NCI-H1417 (cell line): ENCODE measurements around the gene CDA.
A peak's percentile ranks its signal among the peaks of the same experiment; 100 is the strongest.

Experiments used
- DNase-seq, 3 experiments: peaks; one replicate each; lab custom pipeline; 2025; lab: John Stamatoyannopoulos, UW

CDA gene

DNA sequence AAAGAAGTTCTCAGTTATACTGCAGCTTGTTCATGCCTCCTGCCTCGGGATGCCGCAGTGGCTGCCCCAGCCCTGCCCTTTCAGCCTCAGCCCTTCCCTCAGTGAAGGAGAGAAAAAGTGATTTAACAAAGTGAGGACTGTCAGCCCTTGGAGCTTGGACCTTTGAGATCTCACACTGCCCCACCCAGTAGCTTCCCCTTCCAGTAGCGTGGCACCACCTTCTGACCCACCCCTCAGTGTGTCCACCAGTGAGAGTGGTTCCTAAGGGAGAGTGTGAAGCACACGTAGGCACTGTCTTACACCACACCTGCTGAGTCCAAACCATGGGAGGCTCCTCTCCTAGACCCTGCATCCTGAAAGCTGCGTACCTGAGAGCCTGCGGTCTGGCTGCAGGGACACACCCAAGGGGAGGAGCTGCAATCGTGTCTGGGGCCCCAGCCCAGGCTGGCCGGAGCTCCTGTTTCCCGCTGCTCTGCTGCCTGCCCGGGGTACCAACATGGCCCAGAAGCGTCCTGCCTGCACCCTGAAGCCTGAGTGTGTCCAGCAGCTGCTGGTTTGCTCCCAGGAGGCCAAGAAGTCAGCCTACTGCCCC, at the start of gene CDA:
Gene CDA (plus strand): TSS at position 464 of the 592 bp plus-strand sequence. CDS start 33 bp downstream, at position 497.
- DNase-seq = no peak

DNA sequence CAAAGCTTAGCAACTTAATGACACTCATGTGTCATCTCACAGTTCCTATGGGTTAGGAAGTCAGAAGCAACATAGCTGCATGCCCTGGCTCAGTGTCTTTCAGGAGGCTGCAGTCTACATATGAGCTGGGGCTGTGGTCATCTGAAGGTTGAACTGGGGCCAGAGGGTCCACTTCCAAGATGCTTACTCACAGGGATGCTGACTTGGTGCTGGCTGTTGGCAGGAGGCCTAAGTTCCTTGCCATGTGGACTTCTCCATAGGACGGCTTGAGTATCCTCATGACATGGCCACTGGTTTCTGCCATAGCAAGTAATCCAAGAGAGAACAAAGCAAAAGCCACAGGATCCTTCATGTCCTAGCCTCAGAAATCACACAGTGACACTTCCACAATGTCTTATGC, 48.6 kb upstream of the CDA start:
- DNase-seq = no peak

DNA sequence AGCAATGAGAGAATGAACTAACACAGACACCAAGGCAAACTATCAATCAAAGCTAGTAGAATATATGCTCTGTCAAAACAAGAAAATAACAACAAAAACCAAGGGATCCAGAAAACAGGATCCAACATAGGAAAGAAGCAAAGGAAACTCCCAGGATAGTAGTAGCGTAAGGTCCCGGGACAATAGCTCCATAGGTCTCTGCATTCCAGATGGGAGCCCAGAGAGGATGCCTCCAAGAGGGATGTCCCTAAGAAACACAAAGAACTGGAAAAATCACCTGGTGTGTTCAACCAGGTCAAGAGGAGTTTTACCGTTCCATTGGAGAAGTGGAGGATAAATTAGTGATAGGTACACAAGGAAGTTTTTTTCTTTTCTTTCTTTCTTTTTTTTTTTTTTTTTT, 42.3 kb upstream of the CDA start:
- no peak for DNase-seq

DNA sequence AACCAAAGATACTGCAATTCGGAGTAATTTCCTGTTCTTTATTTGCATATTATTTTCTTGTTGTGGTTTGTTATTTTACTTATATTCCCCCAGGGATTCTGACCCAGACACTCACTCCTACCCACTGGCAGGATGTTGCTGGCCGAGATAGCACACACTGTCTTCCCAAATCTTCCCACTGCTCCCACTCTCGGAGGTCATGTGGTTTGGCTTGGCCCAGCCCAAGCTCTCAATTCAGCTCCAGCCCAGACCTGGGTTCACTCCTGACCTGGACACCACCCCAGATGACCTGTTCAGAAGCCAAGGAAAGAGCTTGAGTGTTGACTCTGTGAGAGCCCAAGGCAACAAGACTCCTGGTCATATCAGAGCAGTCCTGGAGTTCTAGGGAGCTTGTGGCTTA, 37.7 kb upstream of the CDA start:
- DNase-seq = no peak

DNA sequence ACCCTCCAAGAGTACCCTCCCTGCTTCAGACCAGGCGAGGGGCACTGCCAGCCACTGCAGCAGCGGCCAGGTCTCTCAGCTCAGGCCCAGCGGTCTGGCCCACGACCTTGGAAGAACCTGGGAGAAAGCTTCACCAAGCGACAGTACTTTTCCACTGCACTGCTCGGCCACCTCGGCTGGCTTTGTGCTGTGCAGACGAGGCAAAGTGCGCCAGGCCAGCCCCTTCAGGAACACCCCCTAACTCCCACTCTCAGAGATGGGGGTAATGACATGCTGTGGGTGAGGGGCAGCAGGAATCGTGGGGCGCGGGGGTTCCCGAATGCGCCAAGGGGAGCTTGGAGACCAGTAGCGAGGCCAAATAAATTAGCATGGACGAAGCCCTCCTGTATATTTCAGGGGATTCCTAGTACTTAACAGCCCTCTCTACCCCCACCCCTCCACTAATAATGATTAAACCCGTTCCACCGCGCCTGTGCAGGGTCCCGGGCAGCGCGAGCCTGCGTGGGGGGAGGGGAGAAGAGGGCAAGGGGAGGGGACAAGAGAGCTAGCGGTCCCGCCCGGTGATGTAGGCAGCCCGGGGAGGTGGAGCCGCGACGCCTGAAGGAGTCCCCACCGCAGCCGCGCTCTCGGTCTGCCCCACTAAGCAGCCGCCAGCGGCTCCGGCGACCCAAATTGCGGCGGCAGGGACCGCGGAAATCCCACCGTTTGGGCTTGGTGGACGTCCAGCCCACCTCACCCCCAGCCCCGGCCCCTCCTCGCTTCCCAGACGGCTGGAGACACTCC, 36.8 kb upstream of the CDA start, which contains the start of gene FAM43B:
Gene FAM43B (plus strand): TSS at position 629 of the 783 bp plus-strand sequence. CDS start 401 bp downstream, outside the sequence.
- peak in 2 of 3 experiments; percentile 7 to 35 for DNase-seq

DNA sequence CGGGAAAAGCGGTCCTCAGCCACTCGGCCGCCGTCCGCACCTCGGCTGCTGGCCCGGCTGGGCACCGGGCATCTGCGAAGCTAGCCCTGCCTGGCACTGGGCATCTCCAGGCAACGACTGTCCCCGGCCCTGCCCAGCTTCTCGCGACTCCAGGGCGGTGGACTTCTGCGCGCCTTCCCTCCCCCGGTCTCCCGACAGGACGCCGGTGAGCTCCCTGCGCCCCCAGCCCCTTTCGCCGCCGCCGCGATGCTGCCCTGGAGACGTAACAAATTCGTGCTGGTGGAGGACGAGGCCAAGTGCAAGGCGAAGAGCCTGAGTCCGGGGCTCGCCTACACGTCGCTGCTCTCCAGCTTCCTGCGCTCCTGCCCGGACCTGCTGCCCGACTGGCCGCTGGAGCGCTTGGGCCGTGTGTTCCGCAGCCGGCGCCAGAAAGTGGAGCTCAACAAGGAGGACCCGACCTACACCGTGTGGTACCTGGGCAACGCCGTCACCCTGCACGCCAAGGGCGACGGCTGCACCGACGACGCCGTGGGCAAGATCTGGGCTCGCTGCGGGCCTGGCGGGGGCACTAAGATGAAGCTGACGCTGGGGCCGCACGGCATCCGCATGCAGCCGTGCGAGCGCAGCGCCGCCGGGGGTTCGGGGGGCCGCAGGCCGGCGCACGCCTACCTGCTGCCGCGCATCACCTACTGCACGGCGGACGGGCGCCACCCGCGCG, 36.0 kb upstream of the CDA start:
- DNase-seq = peak in 1 of 3 experiments; percentile 27

- no peak for DNase-seq
Observed at GRCh38 chr1:20555025-20555757, 33.7 kb upstream of the CDA start.

- DNase-seq = no peak
Observed at GRCh38 chr1:20555758-20556120, 33.2 kb upstream of the CDA start.

GRCh38 chr1:20558191-20558590, 30.7 kb upstream of the CDA start:
- DNase-seq = no peak

GRCh38 chr1:20560966-20561365, 27.9 kb upstream of the CDA start:
- DNase-seq = no peak

- no peak for DNase-seq
Observed at GRCh38 chr1:20565234-20565633, 23.7 kb upstream of the CDA start.

DNA sequence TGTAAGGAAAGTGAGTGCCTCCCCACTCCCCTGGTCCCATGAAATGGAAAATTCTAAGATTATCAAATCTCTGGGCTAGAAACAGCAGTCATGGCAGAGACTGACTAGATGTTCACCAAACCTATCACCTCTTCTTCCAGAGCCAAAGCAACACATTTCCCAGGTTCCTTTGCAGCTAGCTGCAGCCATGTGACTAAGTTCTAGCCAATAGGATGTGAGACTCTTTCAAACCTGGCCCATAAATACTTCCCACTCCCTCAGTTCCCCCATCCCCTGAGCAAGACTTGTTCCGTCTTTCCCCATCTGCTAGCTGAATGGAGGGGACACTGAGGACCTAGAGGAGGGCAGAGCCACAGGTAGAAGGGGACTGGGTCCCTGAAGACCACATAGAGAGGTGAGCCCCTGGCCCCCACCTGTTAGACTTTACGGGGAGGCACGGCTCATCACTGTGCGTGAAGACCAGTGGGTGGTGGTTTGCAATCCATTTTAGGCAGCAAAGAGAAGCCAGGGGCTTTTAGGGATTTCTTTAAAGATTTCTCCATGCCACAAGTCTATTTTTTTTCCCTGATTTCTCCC, 19.3 kb upstream of the CDA start:
- no peak for DNase-seq

DNA sequence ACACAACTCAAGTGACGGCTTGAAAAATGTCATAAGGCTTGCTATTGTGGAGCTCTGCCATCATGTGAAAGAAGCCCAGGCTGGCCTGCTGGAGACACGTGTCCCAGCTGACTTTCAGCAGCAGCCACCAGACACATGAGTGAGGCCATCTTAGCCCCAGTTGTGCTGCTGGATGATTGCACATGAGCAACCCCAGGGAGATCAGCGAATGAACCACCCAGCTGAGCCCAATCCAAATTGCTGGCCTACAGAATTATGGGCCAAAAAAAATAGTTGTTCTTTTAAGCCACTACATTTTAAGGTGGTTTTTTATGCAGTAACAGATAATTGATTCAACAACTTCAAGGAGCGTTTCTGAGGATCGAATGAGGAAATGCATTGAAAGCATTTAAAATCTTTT, 17.5 kb upstream of the CDA start:
- no peak for DNase-seq

DNA sequence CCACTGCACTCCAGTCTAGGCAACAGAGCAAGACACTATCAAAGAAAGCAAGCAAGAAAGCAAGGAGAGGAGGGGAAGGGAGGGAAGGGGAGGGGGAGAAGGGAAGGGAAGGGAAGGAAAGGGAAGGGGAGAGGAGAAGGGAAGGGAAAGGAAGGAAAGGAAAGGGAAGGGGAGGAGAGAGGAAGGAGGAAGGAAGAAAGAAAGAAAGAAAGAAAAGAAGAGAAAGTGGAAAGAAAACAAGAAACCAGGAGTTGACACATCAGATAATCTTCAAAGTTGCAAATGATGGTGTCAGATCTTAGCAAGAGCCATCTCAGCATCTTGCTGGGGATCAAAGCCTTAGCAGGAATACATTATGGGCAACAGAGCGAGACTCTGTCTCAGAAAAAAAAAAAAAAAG, 14.9 kb upstream of the CDA start:
- no peak for DNase-seq

- peak; percentile 7 to 44 (median 30) for DNase-seq
Observed at GRCh38 chr1:20574686-20575540, 14.0 kb upstream of the CDA start.

- no peak for DNase-seq
Observed at GRCh38 chr1:20575541-20576336, 13.2 kb upstream of the CDA start.

DNA sequence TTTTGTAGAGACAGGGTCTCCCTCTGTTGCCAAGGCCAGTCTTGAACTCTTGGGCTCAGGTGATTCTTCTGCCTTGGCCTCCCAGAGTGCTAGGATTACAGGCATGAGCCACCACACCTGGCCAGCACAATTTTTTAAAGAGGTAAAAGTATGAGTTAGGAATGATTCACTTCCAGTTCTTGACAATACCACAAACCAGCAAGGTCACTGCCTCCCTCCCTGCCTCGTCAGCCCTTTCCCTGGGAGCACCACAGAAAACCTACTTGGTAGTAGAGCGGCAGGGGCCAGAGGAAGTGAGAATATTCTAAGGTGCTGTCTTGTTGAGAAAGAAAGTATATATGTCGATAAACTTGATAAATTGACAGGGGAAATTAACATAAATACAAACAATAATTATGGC, 10.8 kb upstream of the CDA start:
- DNase-seq = no peak

GRCh38 chr1:20578721-20579395, 10.0 kb upstream of the CDA start:
- no peak for DNase-seq

DNA sequence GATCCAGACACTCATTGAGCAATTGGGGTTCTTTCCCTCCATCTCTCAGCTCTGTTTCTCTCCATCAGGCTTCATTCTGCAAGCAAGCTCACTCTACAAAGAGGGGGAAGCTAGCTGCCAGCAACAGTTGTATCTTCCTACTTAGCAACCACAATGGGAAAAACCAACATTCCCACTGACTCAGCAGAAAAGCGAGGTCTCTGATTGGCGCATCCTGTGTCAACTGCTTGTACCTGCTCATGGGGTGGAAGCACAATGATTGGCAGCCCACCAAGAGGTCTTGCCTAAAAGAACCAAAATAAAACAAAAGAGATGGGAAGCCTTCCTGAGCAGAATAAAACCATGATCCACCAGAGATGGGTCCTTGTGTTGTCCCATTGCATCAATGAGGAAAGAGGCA, 4.0 kb upstream of the CDA start:
- no peak for DNase-seq
